AG04450 (cell line): ENCODE measurements around the gene SHANK3. TPM values are rescaled to one million over a fixed set of nuclear protein-coding genes. Genes with fewer than 3 reads are reported as not detected.
"Not testable (repeated sequence)": the region's sequence is repeated elsewhere in the genome, so short reads cannot be mapped to it uniquely, and the experiment has no call there.

ENCODE experiments used
- CTCF ChIA-PET: fragments of 300-600, 350-600 bp; formaldehyde crosslinking; extraction: SDS; loops from one replicate; lab custom pipeline; 2022; ENCODE audit warnings: antibody characterized with exemption, inconsistent platforms; lab: Charles Lee
- POLR2A ChIA-PET: fragments of 350-600 bp; formaldehyde crosslinking; extraction: SDS; loops from one replicate; lab custom pipeline; 2021; ENCODE audit warnings: antibody characterized with exemption, inconsistent platforms; lab: Yijun Ruan, JAX
- DNase-seq: peaks from one replicate; pipeline ENCODE4 v3.0.0-alpha.2; 2011; ENCODE audit warnings: low read depth, low spot score
- H3K27ac ChIP-seq: one replicate; pipeline ENCODE4 v1.5.1; 2012; ENCODE audit warnings: low read depth, low read length, control low read depth
- H3K27me3 ChIP-seq: one replicate; pipeline ENCODE4 v1.6.0; 2012; ENCODE audit warnings: low read length; ENCODE audit not compliant: control insufficient read depth, insufficient read depth
- H3K4me3 ChIP-seq: 2 replicates; pipeline ENCODE4 v1.5.1; 2011; ENCODE audit warnings: mild to moderate bottlenecking, low read depth, low read length, control low read depth
- H3K9me3 ChIP-seq: 2 replicates; pipeline ENCODE4 v1.5.1; 2012; ENCODE audit warnings: low read length; ENCODE audit not compliant: control insufficient read depth, insufficient read depth
- polyA plus RNA-seq: library from polyadenylated mRNA; depleted of rRNA; stranded (reverse); fragments of >200 nt; gene quantifications from 2 replicates; pipeline ENCODE4 v1.2.3, GENCODE V29; 2011
- TF ChIP-seq, protein P1 (sequence below): IDR thresholded peaks from 2 replicates; pipeline ENCODE4 v1.5.1; 2011; ENCODE audit warnings: low read depth, low read length, control low read depth, inconsistent platforms

Gene SHANK3
- polyA plus RNA-seq, 1 experiment = 0.47 TPM

DNA sequence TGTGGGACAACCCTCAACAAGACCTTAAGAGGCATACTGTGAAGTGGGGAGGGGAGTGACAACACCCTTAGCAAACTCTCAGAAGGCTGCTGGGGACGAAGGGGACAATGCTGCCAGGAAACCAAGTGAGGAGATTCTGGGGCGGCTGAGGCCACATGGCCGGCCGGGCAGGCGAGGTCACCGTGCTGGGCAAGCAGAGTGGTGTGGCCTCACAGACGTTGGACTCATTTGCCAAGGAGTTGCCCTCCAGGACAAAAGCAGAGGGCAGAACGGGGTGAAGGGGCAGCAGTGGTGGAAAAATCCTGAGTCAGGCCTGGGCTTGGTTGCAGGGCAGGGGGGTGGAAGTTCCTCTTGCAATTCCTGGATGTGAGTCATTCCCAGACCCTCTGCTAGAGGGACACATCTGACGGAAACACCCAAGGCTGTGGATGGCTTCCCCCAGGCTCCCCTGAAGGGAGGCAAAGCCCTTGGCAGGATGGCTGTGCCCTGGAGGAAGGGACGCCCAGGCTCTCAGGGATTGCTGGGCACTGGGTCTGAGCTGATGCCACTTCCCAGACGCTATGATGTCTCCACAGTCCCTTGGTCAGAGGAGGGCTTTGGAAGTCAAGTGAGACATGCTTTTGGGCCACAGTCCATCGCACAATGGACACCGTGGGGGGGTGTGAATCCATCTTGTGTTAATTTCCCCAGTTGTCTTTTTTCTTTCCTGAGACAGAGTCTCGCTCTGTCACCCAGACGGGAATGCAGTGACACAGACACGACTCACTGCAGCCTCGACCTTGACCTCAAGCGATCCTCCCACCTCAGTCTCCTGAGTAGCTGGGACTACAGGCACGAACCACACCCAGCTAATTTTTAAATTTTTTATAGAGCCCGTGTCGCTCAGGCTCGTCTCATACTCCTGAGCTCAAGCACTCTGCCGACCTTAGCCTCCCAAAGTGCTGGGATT, 16.2 kb upstream of the SHANK3 start:
- POLR2A ChIA-PET = no interaction called here
- TF ChIP-seq, protein P1, sequence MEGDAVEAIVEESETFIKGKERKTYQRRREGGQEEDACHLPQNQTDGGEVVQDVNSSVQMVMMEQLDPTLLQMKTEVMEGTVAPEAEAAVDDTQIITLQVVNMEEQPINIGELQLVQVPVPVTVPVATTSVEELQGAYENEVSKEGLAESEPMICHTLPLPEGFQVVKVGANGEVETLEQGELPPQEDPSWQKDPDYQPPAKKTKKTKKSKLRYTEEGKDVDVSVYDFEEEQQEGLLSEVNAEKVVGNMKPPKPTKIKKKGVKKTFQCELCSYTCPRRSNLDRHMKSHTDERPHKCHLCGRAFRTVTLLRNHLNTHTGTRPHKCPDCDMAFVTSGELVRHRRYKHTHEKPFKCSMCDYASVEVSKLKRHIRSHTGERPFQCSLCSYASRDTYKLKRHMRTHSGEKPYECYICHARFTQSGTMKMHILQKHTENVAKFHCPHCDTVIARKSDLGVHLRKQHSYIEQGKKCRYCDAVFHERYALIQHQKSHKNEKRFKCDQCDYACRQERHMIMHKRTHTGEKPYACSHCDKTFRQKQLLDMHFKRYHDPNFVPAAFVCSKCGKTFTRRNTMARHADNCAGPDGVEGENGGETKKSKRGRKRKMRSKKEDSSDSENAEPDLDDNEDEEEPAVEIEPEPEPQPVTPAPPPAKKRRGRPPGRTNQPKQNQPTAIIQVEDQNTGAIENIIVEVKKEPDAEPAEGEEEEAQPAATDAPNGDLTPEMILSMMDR = no peak
- Histone ChIP-seq H3K9me3 (no peaks in the 10 kb centered on the region), H3K27ac (no peak overlapping the region), H3K27me3 (no peaks in the 10 kb centered on the region), H3K4me3 (no peak overlapping the region)
- CTCF ChIA-PET = no interaction called here
- no peak for DNase-seq

DNA sequence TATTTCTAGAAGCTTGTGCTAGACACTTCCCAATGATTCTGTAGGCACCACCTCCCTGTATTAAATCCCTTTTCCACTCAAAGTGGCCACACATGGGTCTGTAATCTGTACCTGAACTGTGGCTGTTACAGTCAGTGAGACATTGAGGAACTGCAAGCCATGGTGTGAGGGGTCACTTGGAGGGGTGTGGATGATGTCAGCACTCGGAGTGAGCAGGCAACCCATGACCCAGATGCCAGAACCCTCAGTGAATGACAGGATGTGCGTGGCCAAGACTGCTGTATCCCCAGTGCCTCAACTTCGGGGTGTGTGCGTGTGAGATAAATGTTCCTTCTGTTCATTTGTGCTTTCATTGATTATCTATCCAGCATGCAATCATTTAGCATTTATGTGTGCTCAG, 14.7 kb upstream of the SHANK3 start:
- Histone ChIP-seq H3K4me3 (no peak overlapping the region), H3K27me3 (no peaks in the 10 kb centered on the region), H3K9me3 (no peaks in the 10 kb centered on the region), H3K27ac (no peak overlapping the region)
- ChIA-PET POLR2A (no interaction called here), CTCF (no interaction called here)
- TF ChIP-seq, protein P1 = no peak
- DNase-seq = no peak

DNA sequence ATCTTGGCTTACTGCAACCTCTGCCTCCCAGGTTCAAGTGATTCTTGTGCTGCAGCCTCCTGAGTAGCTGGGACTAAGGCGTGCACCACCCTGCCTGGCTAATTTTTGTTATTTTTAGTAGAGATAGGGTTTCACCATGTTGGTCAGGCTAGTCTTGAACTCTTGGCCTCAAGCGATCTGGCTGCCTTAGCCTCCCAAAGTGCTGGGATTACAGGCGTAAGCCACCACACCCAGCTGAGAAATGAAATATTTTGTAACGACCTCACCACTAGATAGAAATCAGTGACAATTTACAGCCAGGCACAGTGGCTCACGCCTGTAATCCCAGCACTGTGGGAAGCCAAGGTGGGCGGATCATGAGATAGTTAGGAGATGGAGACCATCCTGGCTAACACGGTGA, 12.9 kb upstream of the SHANK3 start:
- H3K27me3 ChIP-seq, H3K27ac ChIP-seq, H3K4me3 ChIP-seq, H3K9me3 ChIP-seq, DNase-seq, POLR2A ChIA-PET: not testable (repeated sequence)
- CTCF ChIA-PET = interaction anchor here (0.7 to 1.3 kb wide), 2 partner anchors 18 to 37 kb away, joined by 4 to 7 read pairs; no protein-coding TSS in a partner anchor

DNA sequence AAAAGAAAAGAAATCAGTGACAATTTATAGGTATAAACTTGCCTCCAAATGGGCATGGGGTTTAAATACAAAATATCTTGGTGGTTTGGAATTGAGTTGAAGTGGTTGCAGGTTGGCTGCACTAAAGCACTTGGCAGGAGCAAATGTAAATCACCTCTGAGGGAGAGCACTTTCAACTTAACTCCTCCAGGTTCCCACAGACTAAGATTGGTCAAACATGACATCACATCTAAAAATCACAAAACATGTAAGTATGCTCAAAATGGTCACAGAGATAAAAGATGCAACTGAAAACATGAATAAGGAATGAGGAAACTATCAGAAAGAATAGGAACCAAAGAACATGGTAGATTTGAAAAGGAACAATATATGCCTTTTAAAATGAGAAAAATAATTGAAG, 12.3 kb upstream of the SHANK3 start:
- H3K9me3 ChIP-seq = no peaks in the 10 kb centered on the region
- H3K4me3 ChIP-seq = no peak overlapping the region
- ChIA-PET CTCF (interaction anchor here (0.7 kb wide), 1 partner anchor 36 kb away, joined by 7 read pairs; no protein-coding TSS in a partner anchor), POLR2A (no interaction called here)
- no peaks in the 10 kb centered on the region for H3K27me3 ChIP-seq
- no peak for DNase-seq
- TF ChIP-seq, protein P1 = no peak
- H3K27ac ChIP-seq = no peak overlapping the region

DNA sequence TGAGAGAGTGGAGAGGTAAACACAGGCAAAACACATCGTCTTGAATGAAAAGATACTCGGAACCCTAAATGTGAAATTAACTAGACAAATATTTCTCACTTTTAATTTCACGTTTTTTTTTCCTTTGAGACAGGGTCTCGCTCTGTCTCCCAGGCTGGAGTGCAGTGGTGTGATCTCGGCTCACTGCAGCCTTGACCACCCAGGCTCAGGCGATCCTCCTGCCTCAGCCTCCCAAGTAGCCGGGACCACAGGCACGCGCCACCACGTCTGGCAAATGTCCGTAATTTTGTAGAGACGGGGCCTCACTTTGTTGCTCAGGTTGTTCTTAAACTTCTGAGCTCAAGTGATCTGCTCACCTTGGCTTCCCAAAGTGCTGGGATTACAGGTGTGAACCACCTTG, 7.4 kb upstream of the SHANK3 start:
- Histone ChIP-seq H3K27me3 (peaks cover 7% of the 10 kb centered on the region), H3K9me3 (no peaks in the 10 kb centered on the region), H3K4me3 (no peak overlapping the region), H3K27ac (no peak overlapping the region)
- CTCF ChIA-PET = no interaction called here
- POLR2A ChIA-PET = no interaction called here
- DNase-seq = no peak
- TF ChIP-seq, protein P1 = no peak
